HG03060 (cell line): ENCODE measurements around the gene AK3.
"Not testable (repeated sequence)": the region's sequence is repeated elsewhere in the genome, so short reads cannot be mapped to it uniquely, and the experiment has no call there.

ENCODE experiments used
- ATAC-seq: cut with Tn5 transposase; IDR thresholded peaks from one replicate; pipeline ENCODE4 v1.9.1; 2021; ENCODE audit warnings: low read depth, moderate number of reproducible peaks; ENCODE audit not compliant: unreplicated experiment

AK3 gene

DNA sequence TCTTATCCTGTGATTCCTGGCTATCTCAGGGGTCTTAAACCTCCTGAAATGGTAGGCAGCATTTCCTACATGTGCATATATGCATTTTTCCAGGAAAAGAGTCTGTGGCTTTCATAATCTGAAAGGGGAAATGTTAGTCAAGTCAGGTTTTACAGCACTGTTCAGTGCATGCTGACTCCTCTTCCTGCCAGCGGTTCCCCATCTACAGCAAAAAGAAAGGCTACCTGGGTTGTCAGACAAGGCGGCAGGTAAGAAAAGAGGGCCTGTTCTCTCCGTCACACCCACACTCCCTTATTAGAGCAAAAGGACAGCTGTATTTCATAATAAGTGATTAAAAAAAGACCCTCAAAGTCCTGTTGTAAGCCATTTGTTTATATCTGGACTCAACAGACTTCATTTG, 70.4 kb downstream of the AK3 start:
- no peak for ATAC-seq

DNA sequence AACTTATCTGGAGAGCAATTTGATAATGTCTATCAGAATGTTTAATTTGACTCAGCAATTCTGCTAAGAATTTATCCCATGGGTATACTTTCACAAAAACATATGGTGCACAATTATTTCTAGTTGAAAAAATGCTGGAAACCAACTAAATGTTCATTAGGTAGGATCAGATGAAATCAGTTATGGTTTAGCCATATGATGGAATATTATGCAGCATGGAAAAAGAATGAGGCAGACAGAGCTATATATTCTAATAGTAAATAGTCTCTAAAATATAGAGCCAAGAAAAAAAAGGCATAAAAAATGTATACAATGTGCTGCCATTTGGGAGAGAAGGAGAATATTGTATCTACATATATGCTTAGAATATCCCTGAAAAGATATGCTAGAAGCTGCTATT, 71.1 kb downstream of the AK3 start:
- ATAC-seq: no peak

DNA sequence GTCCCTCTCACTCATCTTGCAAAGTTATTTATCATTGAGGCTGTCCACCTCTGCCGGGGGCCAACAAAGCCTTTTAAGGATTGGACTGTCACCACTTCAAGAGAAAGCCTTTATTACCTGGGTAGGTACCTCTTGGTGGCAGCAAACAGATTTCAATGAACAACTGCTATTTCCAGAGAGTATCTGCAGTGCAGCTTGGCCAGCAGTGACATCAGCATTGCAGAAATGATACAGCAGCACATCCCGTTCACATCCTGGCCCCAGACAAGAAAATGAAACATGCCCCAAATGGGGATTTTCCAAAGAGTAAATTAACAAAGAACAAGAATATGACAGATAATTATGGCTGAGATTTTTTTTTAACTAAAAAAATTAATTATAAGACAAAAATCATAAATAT, 72.4 kb downstream of the AK3 start:
- no peak for ATAC-seq

DNA sequence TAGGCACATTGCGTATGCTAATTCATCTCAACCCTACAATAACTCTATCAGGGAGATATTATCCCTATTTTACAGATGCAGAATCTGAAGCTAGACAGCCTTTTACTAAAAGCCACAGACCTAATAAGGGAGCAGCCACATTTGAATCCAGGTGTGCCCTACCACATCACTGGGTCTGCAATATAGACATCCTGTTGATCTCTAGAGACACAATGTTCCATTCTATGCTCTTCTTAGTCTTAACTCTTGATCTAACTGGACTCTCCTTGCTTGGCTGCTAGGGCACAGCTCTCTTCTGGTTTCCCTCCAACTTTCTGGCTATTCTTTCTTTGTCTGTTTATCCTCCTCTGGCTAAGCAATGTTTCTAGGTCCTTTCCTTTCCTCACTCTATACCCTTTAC, 73.3 kb downstream of the AK3 start:
- no peak for ATAC-seq

DNA sequence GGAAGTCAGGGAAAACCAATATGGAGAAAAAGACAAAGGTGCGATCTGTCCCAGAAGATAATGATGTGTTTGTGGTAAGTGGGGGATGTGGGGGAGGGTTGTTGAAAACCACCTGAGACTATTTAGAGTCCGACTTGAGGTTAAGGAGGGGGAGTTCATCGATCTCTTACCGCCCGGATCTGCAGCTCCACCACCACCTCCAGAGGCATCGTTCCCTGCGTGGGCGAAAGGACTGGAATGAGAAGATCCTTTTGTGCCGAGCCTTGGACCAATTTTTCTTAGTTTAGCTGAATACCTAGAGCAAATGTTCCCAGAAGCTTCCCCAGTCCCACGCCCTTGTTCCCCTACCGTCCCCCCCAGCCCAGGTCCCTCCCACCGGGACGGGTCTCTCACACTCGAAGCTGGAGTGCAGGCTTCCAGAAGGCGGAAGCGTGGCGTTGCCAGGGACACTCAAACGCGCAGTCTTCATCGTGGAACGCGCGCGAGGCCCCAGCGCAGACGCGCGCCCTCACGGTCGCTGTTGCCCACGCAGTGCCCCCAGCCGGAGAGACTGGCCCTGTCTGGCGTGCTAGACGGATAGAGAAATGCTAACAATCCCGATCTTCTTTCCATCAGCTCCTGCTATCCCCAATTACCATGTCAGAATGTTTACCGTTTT, 74.8 kb downstream of the AK3 start, which contains the start of gene SPATA6L:
SPATA6L (minus strand) TSS at position 439 of the 658 bp plus-strand sequence; CDS start at position 209, 230 bp downstream.
- ATAC-seq: no peak

DNA sequence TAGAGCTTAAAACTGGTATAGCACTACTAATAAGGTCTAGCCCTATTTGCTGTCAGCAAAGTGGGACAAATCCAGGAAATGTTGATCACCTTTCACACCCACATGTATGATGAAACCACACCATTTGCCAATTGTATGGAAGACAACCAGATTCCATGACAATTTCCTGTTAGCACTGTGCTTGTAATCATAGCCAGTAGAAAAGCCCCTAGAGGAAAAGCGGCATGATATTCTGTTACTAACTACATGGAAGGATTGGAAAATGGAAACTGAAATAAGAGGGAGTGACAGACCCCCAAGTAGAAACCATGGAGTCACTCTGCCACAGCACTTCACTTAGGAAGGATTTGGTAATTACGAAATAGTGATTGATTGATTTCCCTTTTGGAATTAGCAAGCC, 75.6 kb downstream of the AK3 start:
- ATAC-seq: no peak

DNA sequence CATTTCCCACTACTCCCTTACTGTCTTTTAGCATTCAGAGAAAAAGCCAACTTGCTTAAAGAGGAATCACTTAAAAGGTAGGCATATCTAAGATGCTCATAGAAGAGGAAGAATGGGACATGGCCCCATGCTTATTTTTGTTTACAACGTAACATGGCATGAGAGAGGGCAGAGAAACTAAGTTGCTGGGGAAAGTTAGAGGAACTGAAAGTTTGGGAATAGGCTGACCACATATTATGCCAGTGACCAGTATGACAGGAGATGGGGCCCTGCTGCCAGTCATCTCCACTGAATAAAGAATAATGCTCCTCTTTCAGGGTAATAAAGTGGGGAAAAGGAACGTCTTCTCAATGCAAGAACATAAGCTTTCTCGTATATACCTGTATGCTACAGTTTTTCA, 77.0 kb downstream of the AK3 start:
- ATAC-seq: no peak

DNA sequence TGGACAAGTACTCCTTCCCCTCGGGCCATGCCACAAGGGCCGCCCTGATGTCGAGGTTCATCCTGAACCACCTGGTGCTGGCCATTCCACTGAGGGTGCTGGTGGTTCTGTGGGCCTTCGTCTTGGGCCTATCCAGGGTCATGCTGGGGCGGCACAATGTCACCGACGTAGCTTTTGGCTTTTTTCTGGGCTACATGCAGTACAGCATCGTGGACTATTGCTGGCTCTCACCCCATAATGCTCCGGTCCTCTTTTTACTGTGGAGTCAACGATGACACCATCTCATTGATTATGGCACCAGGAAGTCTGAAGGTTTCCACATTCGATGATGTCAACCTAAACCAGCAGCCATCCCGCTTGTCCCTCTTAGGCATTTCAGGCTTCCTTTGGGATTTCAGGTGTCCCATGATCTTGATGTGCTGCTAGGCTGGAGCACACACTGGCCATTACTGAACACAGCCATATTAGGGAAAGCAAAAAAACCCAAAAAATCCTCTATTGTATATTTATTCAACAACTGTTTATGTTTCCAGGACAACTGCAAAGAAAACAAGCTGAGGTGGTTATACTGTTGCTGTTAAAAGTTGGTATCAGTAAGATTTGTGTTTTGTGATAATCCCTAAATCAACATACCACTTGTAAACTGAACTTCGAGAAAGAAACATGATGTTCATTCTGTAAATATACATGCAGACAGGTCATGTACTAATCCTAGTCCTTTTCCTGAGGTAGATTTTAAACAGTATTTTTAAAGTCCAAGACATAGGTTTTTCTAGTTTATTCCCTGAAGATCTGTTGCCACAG, 77.8 kb downstream of the AK3 start:
- no peak for ATAC-seq

DNA sequence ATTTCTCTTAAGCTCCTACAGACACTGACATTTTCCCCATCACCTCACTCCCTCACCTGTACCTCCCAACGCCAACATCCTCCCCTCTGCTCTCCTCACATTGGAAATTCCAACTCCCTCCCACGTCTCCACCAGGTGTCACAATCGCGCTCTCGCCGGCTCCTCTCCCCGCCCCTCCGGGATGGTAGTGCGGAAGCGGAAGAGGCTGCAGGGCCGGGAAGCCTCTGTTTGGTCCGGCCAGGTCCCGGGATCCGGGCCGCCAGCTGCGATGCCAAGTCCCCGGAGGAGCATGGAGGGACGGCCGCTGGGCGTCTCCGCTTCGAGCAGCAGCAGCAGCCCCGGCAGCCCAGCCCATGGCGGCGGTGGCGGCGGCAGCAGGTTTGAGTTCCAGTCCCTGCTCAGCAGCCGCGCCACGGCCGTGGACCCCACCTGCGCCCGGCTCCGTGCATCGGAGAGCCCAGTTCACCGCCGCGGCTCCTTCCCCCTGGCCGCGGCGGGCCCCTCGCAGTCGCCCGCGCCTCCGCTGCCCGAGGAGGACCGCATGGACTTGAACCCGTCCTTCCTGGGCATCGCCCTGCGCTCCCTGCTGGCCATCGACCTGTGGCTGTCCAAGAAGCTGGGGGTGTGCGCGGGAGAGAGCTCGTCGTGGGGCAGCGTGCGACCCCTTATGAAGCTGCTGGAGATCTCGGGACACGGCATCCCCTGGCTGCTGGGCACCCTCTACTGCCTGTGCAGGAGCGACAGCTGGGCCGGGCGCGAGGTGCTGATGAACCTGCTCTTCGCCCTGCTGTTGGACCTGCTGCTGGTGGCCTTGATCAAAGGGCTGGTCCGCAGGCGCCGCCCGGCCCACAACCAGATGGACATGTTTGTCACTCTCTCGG, 78.7 kb downstream of the AK3 start, which contains the start of gene PLPP6:
PLPP6 (plus strand) TSS at position 187 of the 881 bp plus-strand sequence; CDS start at position 269, 82 bp downstream.
- peak; percentile 63 for ATAC-seq

DNA sequence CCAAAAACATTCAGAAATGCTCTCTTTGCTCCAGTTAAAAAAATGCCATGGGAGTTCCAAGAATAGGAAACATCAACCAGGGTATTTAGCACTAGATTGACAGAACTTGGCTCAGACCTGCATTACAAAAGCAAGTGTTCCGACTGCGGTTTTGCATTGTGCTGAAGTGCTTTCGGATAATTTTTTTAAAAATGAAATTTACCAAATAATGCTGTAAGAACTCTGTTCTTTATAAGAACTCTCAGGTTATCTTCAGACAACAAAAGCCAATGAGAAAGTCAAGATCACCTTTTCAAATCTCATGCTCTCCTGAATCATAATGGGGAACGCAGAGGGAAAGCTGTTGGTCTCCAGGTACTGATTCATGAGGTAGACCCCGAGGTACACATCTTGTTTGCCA, 79.4 kb downstream of the AK3 start:
- ATAC-seq: no peak

DNA sequence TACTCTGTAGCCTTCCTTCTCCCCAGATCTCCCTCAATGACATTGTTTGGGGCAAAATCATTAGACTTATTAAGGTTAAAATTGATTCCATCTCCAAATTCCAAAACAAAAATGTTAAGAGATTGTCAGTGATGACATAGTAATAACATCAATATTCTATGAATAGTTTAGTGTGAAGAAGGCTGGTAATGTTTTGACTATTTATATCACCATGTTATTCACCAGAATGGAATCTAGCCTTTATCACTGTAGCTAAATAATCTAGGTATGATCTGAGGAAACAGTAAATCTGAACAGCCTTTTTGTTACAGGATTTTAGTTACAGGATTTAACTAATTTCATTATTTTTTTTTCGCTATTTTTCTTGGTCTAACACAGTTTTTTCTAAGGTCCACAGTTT, 79.8 kb downstream of the AK3 start:
- no peak for ATAC-seq

DNA sequence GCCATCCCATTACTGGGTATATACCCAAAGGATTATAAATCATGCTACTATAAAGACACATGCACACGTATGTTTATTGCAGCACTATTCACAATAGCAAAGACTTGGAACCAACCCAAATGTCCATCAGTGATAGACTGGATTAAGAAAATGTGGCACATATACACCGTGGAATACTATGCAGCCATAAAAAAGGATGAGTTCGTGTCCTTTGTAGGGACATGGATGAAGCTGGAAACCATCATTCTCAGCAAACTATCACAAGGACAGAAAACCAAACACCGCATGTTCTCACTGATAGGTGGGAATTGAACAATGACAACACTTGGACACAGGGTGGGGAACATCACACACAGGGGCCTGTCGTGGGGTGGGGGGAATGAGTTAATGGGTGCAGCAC, 80.3 kb downstream of the AK3 start:
- not testable (repeated sequence) for ATAC-seq
